ENCODE data around the gene PHOX2B. TPM values are rescaled to one million over a fixed set of nuclear protein-coding genes. Genes with fewer than 3 reads are reported as not detected.

PHOX2B gene
- total RNA-seq, 1 experiment from 2014 or later, result not detected

DNA sequence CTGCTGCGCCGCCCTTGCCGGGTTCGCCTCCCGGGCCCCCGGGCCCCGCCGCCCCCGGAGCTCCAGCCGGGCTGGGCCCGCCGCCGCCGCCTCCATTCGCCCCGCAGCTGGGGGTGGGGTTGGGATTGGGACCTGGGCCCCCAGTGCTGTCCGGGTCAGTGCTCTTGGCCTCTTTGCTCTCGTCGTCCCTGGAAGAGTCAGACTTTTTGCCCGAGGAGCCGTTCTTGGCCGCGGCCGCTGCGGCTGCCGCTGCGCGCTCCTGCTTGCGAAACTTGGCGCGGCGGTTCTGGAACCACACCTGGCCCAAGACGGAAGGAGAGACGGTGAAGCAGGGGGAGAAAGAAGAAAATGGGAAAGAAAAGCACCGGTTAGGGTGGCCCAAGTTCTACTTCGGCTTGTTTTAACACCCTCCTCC, 2.5 kb downstream of the PHOX2B start:
- Histone ChIP-seq H3K27me3 (ENCODE audit: insufficient read depth, low read length) (peaks cover 15% of the 10 kb centered on the region), H3K79me2 (ENCODE audit: insufficient read depth, low read length) (no peaks in the 10 kb centered on the region), H3K27ac (ENCODE audit: low read depth, low read length) (no peak overlapping the region), H3K4me1 (ENCODE audit: control insufficient read depth in 1 of 2, insufficient read depth in 2 of 2, low read length in 2 of 2) (no peaks in the 10 kb centered on the region), H4K20me1 (ENCODE audit: insufficient read depth) (no peaks in the 10 kb centered on the region), H3K9me3 (ENCODE audit: control insufficient read depth in 1 of 2, insufficient read depth in 1 of 2, low read depth in 1 of 2, low read length in 2 of 2) (no peaks in the 10 kb centered on the region), H2AFZ (ENCODE audit: low read depth, low read length, poor library complexity, severe bottlenecking) (no peak overlapping the region), H3K36me3 (ENCODE audit: control insufficient read depth in 1 of 2, insufficient read depth in 2 of 2, low read length in 2 of 2) (no peaks in the 10 kb centered on the region), H3K9me2 (ENCODE audit: insufficient read depth) (no peaks in the 10 kb centered on the region), H3K9ac (ENCODE audit: low read length) (no peak overlapping the region), H3K4me2 (ENCODE audit: low read length) (no peak overlapping the region), H3K4me3 (replicated peaks in 1 of 2; ENCODE audit: low read depth in 1 of 2, low read length in 2 of 2) (no peak overlapping the region)
- no peak for TF ChIP-seq EGR1 (IDR thresholded peaks at IDR 0.05; ENCODE audit: low read depth)
- no peak for TF ChIP-seq REST (IDR thresholded peaks at IDR 0.05; ENCODE audit: low read depth)
- no peak for TF ChIP-seq JUND (IDR thresholded peaks at IDR 0.05)
- no peak for TF ChIP-seq CBX3 (IDR thresholded peaks at IDR 0.05; ENCODE audit: low read depth)
- ATAC-seq (no peak), DNase-seq (ENCODE audit: low read depth, low spot score) (no peak)
- BruUV-seq (replicated peaks), result no TSS peak
- intact Hi-C loops (cut with micrococcal nuclease), result no loop called here
- CTCF ChIA-PET, result no interaction called here
- POLR2A ChIA-PET, result no interaction called here
- RAD21 ChIA-PET (ENCODE audit: low non-redundant PET in 1 of 2, low total read pairs in 2 of 2, uncharacterized antibody in 2 of 2, unreplicated experiment in 2 of 2), result no interaction called here

- H3K4me1 ChIP-seq (ENCODE audit: control insufficient read depth in 1 of 2, insufficient read depth in 2 of 2, low read length in 2 of 2), result no peaks in the 10 kb centered on the region
- ChIA-PET RAD21 (ENCODE audit: low non-redundant PET in 1 of 2, low total read pairs in 2 of 2, uncharacterized antibody in 2 of 2, unreplicated experiment in 2 of 2) (no interaction called here), CTCF (no interaction called here), POLR2A (no interaction called here)
- no peaks in the 10 kb centered on the region for H3K79me2 ChIP-seq (ENCODE audit: insufficient read depth, low read length)
- peaks cover 15% of the 10 kb centered on the region for H3K27me3 ChIP-seq (ENCODE audit: insufficient read depth, low read length)
- ATAC-seq (no peak), DNase-seq (ENCODE audit: low read depth, low spot score) (no peak)
- H3K4me3 ChIP-seq (replicated peaks in 1 of 2; ENCODE audit: low read depth in 1 of 2, low read length in 2 of 2), result no peak overlapping the region
- H3K4me2 ChIP-seq (ENCODE audit: low read length), result no peak overlapping the region
- intact Hi-C loops (cut with micrococcal nuclease), result no loop called here
- no peaks in the 10 kb centered on the region for H4K20me1 ChIP-seq (ENCODE audit: insufficient read depth)
- no TSS peak for BruUV-seq (replicated peaks)
- H3K9ac ChIP-seq (ENCODE audit: low read length), result no peak overlapping the region
- no peaks in the 10 kb centered on the region for H3K9me2 ChIP-seq (ENCODE audit: insufficient read depth)
- H2AFZ ChIP-seq (ENCODE audit: low read depth, low read length, poor library complexity, severe bottlenecking), result no peak overlapping the region
- no peaks in the 10 kb centered on the region for H3K36me3 ChIP-seq (ENCODE audit: control insufficient read depth in 1 of 2, insufficient read depth in 2 of 2, low read length in 2 of 2)
- no peak overlapping the region for H3K27ac ChIP-seq (ENCODE audit: low read depth, low read length)
- no peaks in the 10 kb centered on the region for H3K9me3 ChIP-seq (ENCODE audit: control insufficient read depth in 1 of 2, insufficient read depth in 1 of 2, low read depth in 1 of 2, low read length in 2 of 2)
- TF ChIP-seq SP1 (IDR thresholded peaks at IDR 0.05; ENCODE audit: low read depth), result no peak
- no peak for TF ChIP-seq CTCF (IDR thresholded peaks at IDR 0.05 in 2 of 3, conservative IDR thresholded peaks at IDR 0.05 in 1 of 3; ENCODE audit: borderline replicate concordance in 1 of 3, insufficient read depth in 1 of 3, low read depth in 2 of 3, low read length in 2 of 3)
- TF ChIP-seq YY1 (IDR thresholded peaks at IDR 0.05; ENCODE audit: extremely low read depth, insufficient replicate concordance, low read depth, low read length), result no peak
- no peak for TF ChIP-seq TCF7L2 (IDR thresholded peaks at IDR 0.05; ENCODE audit: borderline replicate concordance, extremely low read depth, insufficient read depth, insufficient read length)
- TF ChIP-seq, protein P1, sequence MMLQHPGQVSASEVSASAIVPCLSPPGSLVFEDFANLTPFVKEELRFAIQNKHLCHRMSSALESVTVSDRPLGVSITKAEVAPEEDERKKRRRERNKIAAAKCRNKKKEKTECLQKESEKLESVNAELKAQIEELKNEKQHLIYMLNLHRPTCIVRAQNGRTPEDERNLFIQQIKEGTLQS (IDR thresholded peaks at IDR 0.05), result no peak
- TF ChIP-seq CEBPB (IDR thresholded peaks at IDR 0.05; ENCODE audit: low read depth), result no peak
- no peak for TF ChIP-seq POLR2A (IDR thresholded peaks at IDR 0.05; ENCODE audit: borderline replicate concordance, extremely low read depth, insufficient read depth, insufficient read length)
- TF ChIP-seq FOSL1 (IDR thresholded peaks at IDR 0.05; ENCODE audit: low read depth), result no peak
- TF ChIP-seq POLR2AphosphoS5 (IDR thresholded peaks at IDR 0.05; ENCODE audit: low read depth, low read length), result no peak
- TF ChIP-seq JUND (IDR thresholded peaks at IDR 0.05), result no peak
- no peak for TF ChIP-seq SRF (IDR thresholded peaks at IDR 0.05; ENCODE audit: low read depth)
- TF ChIP-seq EGR1 (IDR thresholded peaks at IDR 0.05; ENCODE audit: low read depth), result no peak
- TF ChIP-seq ZNF274 (IDR thresholded peaks at IDR 0.05; ENCODE audit: low read depth, low read length), result no peak
Observed at GRCh38 chr4:41745292-41746024, 3.1 kb downstream of the PHOX2B start.

Data from HCT116 (cell line).